HG02571 (cell line): ENCODE measurements around the gene AKAP13.

Experiments used
- ATAC-seq: cut with Tn5 transposase; IDR thresholded peaks from one replicate; pipeline ENCODE4 v1.9.1; 2021; ENCODE audit warnings: mild to moderate bottlenecking, moderate library complexity; ENCODE audit not compliant: unreplicated experiment

Gene AKAP13

DNA sequence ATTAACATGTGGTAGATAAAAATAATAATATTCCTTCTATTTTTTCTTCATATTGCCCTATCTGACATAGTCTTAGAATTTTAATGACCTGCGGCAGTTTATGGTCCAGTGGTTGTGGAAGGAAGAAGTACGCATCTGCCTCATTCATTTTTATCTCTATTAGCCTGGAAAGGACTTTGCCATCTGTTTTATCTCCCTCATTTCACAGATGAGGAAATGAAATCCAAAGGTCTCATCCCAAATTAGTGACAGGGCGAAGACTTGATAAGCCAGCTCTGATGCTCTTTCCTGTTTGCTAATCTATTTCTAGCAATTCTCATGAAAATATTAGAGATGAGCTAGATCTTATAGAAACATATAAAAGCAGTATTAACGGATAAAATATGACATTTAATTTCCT is 301.0 kb downstream of the AKAP13 start:
- no peak for ATAC-seq

DNA sequence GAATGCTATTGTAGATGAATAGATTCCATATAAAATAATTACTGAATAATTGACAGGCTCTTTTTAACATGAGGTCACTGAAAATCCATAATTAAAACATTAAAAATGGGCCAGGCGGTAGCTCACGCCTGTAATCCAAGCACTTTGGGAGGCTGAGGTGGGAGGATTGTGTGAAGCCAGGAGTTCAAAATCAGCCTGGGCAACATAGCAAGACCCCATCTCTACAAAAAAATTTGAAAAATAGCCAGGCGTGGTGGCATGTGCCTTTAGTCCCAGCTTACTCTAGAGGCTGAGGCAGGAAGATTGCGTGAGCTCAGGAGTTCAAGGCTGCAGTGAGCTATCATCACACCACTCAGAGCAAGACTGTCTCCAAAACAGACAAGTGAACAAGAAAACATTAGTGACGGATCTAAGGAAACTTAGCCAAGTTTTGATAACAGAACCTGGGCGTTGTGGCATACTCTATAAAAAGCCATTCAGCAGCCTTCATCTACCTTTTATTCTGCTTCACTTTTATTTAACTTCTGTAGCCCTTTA is 303.8 kb downstream of the AKAP13 start:
- no peak for ATAC-seq

DNA sequence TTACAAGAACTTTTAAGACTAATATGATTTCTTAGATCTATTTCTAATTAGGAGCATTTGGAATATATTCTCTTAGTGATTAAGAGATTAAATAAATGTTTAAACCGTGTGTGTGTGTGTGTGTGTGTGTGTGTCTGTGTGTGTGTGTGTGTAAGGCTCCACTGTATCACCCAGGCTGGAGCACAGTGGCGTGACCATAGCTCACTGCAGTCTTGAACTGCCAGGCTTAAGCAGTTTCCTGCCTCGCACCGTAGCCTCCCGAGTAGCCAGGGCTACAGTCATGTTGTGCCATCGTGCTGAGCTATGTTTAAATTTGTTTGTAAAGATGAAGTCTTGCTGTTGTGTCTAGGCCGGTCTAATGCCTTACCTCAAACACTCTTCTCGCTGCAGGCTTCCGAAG is 305.0 kb downstream of the AKAP13 start:
- no peak for ATAC-seq

DNA sequence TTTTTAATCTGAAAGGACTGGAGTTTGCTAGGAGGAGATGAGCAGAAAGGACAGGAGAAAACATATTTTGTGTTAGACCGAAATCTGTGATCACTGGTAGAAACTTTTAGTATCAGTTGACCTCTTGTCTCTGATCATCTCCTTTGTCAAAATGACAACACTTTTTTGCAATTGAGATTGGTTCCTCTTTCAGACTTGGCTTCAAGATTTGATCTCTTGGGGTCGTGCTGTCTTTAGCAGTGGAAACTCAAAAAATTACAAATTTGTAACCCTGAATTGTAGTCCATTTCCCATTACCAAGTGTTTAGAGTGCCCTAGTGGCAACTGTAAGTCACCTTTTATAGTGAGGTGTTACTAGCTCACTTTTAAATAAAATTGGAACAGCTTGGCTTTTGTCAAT is 306.9 kb downstream of the AKAP13 start:
- ATAC-seq: no peak

DNA sequence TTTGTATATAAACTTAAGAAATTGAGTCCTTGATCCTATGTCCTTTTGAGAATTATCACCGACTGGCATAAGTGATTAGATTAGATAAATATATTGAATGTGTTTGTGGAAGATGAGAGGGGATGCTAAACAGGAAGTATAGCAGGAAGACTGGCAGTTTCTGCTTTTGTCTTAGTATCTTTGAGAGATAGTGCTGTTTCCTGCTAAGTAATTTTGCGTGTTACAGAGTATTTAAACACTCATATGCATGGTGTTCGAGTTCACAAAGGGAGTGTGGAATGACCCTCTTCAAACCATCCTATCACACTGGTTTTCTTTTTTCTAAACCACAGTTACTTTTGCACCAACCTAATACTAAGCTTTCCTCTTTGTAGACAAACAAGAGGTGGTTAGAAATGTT is 308.3 kb downstream of the AKAP13 start:
- ATAC-seq: no peak

DNA sequence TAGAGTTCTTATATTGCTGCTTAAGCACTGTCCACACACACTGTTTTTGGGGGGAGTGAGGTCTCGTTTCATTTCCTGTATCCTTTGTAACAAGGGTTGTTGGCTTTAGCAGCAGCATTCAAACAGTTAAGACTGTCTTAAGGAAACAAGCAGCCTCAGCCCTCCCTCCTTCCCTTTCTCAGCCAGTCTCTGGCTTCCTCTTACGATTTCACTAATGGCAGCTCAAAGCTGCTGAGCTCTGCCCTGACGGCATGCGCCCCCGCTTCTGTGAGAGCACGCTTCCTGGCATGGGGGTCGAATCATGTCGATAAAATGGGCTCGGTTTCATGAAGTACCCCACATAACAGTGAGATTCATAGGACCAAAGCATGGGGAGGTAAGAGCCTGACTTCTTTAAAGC is 309.3 kb downstream of the AKAP13 start:
- ATAC-seq: peak; percentile 42

DNA sequence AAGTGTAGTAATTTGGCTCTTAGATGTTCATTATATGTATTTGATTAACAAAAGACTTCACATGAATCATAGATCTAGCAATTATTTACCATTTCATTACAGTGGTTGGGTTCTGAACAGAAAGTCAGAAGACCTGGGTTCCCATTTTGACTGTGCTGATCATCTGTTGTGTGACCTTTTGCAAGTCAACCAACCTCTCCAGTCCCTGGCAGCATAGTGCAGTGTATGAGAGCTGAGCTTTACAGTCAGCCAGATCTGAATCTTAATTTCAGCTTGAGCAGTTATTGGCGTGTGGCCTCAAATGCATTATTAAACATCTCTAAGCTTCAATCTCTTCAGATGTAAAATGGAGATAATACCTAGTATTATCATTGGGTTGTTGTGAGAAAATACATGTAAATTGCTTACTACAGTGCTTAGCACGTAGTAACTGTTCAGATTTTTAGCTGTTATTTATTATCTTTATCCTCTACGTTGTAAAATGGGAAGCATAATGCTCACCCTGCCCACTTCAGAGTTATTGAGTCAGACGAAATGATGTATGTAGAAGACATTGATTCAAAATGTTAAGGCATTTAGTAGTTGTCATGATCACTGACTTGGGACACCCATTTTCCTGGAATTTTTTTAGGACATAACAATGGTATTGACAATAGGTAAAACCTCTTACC is 310.3 kb downstream of the AKAP13 start:
- peak; percentile 47 for ATAC-seq

DNA sequence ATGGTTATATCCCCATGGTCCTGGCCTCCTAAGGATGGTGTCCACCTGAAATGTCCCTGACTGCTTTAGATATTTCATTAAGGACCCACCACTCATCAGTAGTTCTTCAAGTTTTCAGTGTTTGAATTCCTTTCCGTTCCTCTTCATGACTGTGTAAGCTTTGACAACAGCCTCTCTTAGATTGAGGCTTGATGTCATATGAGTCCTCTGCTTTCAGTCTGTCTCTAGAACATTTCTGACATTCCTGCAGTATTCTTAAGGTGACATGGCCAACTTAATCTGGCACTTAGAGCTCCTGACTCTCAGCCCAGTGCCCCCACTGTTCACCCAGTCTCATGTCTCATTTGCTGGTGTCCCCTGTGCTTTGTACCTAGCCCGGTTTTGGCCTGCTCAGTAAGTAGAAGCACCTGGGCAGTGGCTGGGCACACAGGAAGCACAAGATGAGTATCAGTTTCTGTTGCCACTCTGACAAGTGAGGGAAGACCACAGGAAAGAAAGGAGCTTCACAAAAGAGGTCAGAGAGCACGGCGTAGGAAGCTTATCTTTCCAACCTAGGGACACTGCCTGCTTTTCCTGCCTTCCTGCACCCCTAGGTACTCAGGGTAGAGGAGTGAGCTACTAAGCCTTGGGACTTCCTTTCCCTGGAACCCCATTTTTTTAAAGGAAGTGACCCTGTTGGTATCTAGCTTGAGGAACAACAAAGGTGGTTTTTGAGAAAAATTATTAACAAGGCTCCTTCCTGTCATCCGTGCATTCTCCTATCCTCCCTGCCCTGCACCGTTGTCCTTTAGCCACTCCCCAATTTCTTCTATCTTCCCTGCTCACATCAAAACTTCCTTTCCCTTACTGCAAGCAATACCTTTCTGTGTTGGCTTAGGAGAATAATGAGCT is 311.2 kb downstream of the AKAP13 start:
- peak; percentile 40 for ATAC-seq

DNA sequence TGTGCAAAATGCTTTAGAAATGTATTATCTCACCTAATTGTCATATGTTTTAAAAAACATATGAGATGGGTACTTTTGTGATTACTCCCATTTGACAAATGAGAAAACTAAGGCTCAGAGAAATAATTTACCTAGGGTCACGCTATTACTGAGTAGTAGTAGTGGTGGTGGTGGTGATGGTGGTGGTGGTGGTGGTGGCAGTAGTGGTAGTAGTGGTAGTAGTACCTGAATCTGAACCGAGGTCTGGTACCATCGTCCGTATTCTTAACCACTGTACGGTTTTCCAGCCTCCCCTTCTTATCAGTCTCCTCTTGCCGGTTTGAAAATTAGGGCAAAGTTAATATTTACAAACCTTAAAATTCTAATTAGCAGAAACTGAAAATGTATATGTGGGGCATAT is 311.9 kb downstream of the AKAP13 start:
- ATAC-seq: no peak

DNA sequence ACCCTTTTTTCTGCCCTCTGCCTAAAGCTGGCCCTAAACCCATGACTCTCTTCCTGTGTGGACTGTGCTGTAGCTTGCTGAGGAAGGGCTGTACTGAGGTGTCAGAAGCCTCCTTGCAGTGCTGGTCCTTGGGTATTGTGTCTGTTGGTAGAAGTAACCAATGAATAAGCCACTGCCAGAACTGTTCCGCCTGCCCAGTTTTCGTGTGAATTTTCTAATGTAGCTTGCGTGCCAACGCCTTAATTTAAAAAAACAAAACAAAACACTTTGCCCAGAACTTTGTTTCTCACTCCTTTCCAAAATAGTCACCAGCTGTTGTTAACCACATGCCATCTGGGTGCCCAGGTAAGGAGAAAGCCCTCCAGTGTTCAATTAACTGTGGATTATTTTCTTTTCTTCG is 312.5 kb downstream of the AKAP13 start:
- ATAC-seq: peak; percentile 44

DNA sequence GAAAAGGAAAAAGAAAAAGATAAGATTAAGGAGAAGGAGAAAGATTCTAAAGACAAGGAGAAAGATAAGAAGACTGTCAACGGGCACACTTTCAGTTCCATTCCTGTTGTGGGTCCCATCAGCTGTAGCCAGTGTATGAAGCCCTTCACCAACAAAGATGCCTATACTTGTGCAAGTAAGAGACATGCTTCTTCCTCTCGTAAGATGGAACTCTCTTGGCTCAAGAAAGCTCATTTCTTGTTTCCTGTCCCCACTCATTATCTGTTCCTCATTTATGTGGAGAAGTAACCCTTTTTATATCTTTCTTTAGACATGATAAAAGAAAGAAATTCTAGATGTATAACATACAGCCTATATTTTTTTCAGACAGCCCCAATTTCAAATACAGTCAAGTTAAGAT is 312.9 kb downstream of the AKAP13 start:
- no peak for ATAC-seq

DNA sequence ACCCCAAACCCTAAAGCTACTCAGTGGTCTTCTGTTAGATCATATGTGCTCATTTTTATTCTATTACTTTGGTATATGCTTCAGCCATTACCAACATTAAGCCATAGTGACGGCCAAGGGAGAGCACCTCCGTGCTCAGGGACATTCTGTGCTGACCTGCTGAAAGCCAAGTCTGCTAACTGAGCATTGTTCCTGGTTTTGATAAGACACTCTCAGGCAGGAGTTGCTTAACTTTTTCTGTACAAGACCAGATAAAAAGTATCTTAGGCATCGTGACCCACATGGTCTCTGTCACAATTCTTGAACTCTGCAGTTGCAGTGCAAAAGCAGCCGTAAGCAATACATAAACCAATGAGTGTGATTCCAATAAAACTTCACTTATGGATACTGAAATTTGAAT is 313.7 kb downstream of the AKAP13 start:
- no peak for ATAC-seq

DNA sequence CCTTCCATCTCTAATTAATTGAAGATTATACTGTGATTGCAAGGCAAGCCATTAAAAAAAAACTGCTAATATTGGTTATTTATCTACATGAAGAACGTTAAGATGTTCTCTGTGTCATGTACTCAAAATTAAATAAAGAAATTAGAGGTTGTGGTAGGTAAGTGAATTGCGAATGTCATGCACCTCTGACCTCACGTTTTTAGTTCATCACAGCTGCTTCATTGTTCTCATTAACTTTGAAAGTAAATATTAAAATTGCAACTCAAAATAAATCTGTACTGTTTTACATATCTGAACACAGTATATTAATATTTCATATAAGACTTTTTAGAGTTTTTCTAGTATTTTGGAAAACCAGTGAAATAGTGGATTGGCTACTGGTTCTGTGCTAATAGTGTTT is 320.4 kb downstream of the AKAP13 start:
- no peak for ATAC-seq

DNA sequence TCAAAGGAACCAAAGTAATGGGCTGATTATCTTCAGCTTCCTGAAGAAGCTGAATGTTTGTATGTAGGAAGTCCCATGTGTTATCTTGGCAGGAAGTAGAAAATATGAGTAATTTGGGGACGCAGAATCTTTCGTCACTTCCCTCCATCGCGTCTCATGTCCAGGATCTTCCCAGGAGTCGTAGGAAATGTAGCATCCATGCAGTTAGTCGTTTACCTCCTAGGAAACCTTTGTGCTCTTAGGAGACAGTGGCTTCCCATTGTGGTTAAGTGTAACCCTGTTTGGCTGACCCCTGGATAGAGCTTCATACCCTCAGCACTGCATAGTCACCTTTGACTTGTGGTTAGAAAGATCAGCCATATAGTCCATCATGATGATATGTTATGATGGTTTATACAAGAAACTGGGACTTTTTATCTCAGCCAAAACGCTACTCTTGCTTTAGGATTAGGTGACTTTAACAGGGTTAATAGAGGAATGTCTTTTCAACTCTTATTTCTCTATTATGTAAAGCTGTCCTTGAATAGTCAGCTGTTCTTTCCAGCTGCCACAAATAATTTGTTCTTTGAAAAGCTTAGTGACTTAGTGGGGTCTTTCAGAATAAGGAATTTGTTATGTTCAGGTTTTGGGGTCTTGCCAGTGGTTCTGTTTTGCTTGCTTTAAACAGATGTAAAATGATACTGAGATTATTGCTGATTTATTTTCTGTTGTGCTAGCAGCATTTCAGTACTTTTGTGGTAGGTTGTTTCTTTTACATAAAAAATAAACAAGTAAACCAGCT is 322.1 kb downstream of the AKAP13 start:
- ATAC-seq: no peak

DNA sequence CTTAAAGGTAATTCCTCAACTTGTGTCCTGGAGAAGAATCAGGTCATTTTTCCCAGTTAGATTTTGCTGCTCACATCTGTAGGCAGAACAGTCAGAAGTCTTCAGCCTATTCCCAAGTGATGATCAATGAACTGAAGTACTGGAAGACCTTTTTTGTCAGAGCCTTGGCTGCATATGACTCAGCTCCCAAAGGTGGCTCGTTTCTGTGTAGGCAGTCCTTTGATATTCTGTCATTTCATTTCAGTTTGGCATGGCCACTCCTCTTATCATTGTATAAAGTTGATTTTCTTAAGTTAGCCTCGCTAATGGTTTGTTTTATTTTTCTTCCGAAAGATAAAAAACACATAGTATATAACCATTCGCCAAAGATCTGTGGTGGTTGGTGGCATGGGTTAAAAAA is 323.7 kb downstream of the AKAP13 start:
- ATAC-seq: no peak

DNA sequence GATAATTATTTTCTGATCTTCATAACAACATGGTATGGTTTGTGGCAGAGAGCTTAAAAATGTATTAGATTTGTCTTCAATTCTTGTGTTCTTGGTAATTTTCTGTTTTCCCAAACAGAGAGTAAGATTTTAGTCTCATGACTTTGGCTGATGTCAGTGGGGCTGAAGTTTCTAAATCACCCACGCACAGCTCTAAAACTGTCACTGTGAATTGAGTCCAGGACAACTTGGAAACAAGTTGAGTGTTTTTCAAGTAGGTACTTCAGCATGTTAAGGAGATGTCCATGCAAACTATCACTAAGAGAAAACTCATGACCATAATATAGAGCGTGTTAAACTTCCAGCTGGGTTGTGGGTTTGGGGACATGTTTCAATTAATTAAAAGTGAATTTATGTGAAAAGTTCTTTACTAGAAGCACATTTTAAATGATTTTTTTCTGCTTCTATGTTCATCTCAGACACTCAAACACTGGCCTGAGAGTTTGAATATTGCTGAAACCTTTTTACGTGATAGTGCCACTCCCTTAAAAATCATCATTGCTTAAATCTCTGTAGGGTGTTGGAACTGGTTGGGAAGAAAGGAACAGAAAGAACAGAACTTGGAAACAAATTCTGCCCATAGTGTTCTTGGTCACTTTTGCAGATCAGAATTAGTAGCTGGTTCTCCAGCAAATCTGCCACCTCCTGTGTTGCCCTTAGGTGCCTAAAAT is 324.5 kb downstream of the AKAP13 start:
- no peak for ATAC-seq

DNA sequence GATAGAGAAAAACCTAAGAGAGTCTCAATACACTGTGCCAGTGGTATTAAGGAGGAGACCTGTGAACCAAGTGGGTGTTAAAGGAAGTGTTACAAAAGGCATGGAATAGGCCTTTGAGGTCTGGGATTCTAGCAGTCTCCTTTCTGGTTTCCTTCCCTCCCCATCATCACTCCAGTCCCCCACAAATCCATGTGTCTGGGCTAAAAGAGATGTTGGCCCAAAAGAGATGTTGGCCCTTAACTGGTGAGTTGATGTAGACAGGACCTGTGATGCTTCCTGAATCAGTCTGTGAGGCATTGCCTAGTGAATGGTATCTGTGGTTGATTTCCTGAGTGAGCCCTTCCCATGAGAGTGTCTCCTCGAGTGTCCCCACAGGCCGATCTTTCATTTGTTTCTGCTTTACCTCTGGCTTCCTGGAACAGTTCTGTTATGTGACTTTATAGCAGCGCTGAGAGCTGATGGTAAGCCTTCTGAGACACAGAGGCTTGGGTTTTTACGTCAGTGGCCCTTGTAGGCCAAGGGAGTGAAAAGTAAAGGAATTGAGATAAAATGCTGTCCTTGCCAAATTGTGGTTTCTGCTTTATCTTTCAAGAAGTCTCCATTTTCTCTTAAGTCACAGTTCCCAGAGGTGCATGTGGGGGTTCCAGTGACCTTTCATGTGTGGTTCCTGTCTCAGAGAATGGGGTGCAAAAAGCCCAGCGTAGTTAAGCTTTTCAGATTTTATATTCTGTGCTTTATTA is 326.5 kb downstream of the AKAP13 start:
- ATAC-seq: no peak

DNA sequence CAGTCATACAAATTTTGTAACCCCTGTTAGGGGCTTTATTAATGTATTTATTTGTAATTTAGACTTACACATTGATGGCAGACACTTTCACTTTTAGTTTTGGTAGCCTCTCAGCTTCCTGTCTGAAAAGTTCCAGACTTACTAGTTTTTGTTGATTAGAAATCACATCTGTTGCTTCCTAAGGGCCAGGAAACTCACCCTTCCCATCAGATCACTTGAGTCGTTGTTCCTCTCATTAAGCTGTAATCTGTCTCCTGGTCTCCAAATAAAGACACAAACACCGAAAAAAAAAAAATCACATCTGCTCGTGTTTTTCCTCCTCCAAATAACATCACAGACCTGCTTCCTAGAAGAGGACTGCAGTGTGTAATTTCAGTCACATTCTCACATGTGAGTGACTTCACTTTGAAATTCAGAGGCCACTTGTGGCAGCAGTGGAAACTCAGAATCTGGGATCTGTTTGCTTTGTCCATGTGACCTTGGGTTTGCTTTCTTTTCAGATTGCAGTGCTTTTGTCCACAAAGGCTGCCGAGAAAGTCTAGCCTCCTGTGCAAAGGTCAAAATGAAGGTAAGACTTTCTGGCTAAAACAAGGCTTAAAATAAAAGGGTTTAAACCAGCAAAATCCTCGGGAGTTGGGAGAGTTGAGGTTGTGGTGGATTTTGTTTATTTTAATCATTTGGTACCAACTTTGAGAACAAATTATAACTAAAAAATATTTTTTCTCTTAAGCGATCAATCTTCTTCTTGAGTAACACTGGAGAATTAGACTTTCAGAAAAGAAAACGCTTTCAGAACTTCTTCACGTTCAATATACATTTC is 327.3 kb downstream of the AKAP13 start:
- no peak for ATAC-seq

DNA sequence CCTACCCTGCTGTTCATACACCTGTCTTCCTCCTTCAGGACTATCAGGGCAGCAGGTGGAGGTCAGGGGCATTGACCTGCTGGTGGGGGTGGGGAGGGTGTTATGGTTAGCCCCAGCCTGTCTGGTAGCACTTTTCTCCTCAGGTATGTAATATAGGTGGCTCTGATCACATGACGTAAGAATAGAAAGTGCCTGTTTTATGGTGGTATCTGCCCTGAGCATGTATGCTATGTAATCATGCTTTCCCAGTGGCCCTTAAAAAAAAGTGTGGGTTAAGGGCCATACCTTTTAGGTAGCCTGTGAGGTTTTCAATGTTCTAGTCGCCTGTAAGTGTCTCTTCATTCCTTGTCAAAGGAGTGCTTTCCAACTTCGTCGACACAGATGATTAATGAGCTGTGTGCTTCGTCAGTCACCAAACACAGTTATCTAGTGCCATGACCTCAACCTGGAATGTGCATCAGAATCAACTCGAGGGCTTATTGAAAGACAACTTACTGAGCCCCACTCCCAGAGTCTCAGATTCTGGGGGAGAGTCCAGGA is 328.1 kb downstream of the AKAP13 start:
- no peak for ATAC-seq
